Activated T-cell treated with anti-CD3 and anti-CD28 coated beads for 48 hours (primary cell): ENCODE measurements around the gene AFF1.

ENCODE experiments used
- DNase-seq: peaks from one replicate; pipeline ENCODE4 v3.0.0-alpha.2; 2020; ENCODE audit warnings: low read depth

Gene AFF1, protein sequence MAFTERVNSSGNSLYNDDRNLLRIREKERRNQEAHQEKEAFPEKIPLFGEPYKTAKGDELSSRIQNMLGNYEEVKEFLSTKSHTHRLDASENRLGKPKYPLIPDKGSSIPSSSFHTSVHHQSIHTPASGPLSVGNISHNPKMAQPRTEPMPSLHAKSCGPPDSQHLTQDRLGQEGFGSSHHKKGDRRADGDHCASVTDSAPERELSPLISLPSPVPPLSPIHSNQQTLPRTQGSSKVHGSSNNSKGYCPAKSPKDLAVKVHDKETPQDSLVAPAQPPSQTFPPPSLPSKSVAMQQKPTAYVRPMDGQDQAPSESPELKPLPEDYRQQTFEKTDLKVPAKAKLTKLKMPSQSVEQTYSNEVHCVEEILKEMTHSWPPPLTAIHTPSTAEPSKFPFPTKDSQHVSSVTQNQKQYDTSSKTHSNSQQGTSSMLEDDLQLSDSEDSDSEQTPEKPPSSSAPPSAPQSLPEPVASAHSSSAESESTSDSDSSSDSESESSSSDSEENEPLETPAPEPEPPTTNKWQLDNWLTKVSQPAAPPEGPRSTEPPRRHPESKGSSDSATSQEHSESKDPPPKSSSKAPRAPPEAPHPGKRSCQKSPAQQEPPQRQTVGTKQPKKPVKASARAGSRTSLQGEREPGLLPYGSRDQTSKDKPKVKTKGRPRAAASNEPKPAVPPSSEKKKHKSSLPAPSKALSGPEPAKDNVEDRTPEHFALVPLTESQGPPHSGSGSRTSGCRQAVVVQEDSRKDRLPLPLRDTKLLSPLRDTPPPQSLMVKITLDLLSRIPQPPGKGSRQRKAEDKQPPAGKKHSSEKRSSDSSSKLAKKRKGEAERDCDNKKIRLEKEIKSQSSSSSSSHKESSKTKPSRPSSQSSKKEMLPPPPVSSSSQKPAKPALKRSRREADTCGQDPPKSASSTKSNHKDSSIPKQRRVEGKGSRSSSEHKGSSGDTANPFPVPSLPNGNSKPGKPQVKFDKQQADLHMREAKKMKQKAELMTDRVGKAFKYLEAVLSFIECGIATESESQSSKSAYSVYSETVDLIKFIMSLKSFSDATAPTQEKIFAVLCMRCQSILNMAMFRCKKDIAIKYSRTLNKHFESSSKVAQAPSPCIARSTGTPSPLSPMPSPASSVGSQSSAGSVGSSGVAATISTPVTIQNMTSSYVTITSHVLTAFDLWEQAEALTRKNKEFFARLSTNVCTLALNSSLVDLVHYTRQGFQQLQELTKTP

DNA sequence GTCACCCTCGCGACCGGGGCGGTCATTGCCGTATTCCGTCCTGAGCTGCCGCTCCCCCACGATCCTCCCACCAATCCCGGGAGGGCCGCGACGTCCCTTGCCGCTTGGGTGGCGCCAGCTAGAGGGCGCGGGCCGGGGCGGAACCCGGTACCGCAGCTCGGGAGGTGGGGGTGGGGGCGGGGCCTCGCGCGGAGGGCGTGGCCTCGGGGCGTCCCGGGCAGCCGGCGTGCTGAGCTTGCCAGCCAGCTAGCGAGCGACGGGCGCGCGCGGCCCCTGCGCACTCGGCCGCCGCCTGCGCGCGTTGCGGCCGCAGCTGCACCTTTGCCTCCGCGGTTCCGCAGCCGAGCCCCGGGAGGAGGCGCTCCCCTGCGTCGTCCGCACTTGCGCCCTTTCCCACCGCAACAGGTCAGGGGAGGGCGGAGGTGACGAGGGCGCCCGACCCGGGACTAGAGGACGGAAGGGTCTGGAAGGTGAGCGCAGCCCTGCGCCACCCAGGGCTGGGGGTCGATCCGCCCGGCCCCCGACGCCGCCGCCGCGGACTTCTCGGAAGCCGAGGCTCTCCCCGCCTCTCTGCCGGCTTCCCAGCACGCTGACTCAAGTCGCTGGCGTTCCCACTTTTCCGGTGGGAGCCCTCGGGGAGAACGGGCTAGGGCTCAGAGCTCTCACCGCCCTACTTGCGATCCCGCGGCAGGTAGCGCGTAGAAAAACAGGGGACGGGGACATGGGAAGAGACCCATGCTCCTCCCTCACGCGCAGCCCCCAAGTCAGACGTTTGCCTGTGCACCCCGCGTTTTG, at the start of gene AFF1:
TSS of gene AFF1 (plus strand) at position 241 of the 795 bp plus-strand sequence. CDS start 13,523 bp downstream, outside the sequence.
- DNase-seq, result peak; percentile 90

DNA sequence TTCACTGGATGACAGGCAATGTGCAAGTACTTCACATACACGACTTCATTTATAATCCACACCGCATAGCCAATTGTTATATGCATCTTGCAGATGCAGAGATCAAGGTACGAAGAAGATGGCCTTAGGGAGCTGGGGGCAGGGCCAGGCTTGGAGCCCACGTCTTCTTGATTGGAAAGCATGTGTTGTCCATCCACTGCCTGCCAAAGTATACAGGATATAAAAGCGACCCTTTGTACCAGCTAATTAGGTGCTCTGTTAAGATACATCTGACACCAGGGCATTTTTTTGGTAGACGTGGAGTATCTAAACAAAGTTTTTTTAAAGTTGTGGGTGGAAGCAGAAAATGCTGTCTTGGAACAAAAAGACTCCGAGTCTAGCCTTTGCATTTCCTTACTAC, 44.0 kb upstream of the AFF1 start:
- no peak for DNase-seq

DNA sequence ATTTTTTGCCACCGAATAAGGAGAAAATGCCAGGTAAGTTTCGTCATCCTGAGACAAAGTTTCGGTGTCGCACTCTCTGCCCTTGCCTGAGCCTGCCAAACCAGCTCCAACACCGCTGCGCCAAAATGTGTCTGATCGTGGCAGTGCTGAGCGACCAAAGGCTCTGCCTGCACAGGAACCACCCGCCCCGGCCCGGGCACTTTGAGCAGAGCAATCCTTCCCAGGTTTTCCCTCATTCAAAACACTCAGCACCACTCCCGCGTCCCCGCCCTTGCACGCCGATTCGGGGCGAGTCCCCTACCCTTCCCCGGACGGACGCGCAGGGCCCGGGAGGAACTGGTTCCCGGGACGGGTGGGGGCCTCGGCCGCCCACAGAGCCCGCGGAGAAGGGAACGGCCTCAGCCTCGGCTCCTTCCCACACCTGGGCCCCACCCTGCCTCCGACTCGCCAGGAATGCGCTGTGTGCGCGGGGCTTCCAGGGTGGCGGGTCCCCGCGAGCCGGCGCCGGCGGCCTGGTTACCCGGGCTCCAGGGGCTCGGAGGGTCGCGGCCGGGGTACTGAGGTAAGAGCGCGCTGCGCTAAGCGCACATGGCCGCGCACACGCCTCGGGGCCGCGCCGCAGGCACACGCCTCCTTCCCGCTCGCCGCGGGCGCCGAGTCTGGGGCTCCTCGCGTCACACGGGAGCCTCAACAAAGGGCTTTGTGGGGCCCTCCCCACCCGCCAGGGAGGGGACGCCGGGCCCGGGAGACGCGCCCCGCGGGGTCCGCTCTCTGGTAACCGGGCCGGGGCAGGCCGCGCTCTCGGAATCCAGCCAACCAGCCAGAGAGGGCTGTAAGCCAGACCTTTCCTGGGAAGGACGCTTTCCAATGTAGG, 42.8 kb upstream of the AFF1 start, which contains the start of gene C4orf36:
TSS of gene C4orf36 (minus strand) at position 661 of the 874 bp plus-strand sequence. CDS start 902 bp downstream, outside the sequence.
- DNase-seq, result peak; percentile 32

DNA sequence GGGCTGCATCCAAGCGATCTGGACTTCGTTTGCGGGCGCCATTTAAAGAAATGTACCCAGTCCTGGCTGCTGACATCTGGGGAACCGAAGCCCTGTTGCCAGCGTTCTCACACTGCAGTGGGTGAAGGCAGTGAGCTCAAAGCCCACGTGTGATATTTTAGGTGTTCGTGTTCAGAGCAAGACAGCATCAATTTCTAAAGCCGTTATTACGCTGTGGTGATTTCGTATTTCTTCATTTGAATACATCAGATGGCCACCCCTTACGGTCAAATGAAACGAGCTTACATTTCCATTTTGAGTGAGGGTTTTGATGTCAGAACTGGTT, 42.2 kb upstream of the AFF1 start:
- no peak for DNase-seq

DNA sequence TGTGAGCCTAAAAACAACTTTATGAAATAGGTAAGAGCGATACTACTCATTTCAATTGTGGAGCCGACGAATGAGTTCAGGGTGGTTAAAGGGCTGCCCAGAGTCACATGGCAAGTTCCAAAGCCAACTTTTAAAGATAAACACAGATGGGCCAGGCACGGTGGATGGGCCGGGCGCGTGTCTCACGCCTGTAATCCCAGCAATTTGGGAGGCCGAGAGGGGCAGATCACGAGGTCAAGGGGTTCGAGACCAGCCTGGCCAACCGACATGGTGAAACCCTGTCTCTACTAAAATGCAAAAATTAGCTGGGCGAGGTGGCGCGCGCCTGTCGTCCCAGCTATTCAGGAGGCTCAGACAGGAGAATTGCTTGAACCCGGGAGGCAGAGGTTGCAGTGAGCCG, 41.7 kb upstream of the AFF1 start:
- no peak for DNase-seq

DNA sequence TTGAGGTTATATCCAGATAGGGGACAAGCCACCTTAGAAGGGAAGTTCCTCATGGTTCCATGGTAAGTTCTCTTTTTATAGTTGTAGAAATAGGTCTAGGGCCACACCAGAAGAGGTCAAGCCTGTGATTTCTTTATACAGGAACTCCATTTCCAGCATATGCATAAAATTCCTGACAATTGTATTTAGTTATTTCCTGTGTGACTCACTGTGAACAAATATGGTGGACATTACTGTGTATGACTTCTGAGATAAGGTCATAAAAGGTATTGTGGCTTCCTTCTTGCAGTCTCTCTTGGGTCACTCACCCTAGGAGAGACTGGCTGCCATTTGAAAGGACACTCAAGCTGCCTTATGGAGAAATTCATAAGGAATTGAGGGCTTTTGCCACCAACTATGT, 40.4 kb upstream of the AFF1 start:
- DNase-seq, result no peak

DNA sequence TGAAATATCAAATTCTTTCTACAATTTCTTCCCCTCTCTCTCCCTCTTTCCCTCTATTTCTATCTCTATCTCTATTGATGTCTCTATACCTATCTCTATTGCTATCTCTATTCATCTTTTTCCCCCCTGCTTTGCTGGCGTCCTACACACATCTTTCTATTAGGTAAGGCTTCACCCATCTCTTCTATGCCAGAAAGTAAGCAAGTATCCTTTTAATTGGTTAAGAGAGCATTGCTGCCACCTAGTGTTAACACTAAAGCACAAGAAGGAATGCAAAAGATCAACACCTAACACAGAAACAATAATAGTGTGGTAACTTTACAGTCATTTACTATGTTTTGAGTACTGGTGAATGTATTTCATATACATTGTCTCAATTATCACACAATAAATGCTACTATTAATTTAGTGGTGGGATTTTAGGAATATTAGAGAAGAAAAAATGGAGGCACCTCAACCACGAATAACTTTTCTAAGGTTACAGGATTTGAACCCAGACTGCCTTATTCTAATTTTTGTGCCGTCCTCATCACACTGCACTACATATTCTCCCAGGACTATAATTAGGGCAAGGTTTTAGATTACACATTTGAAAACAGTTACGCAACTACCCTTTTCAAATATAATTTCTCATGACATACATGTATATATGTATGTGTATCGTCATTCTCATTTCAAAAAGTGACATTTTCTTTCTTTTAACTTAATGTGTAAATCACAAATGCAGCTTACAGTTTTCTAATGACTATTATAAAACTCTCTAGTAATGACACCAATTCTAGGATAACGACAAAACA, 38.9 kb upstream of the AFF1 start:
- no peak for DNase-seq

DNA sequence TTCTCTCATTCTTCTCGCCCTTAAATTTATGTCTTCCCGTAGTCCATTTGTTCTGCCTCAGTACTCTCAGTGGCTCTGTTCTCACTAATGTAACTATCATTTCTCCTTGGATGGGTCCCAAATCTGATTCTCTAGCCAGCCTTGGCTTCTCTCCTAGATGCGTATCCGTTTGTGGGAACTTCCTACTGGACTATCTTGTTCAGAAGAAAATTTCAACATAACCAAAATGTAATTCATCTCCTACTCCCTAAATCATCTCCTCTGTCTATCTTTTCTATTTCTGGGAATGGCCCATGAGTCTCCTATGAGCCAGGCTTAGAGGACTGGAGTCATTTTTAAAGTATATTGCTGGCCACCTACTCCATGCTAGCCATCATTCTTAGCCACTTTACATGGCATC, 38.2 kb upstream of the AFF1 start:
- no peak for DNase-seq

DNA sequence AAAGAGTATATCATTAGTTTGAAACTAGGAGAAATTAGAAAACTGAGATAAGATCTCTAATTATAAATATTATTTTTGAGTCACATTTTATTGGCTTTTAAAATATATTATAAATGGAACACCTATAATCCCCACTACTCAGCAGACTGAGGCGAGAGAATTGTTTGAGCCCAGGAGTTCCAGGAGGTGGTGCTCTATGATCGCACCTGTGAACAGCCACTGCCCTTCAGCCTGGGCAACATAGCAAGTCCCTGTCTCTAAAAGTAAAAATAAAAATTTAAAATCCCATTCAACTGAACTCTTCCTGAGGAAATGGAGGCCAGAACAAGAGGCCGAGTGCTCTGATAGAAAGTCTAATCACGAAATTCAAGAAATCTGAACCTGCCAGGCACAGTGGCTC, 36.2 kb upstream of the AFF1 start:
- no peak for DNase-seq

DNA sequence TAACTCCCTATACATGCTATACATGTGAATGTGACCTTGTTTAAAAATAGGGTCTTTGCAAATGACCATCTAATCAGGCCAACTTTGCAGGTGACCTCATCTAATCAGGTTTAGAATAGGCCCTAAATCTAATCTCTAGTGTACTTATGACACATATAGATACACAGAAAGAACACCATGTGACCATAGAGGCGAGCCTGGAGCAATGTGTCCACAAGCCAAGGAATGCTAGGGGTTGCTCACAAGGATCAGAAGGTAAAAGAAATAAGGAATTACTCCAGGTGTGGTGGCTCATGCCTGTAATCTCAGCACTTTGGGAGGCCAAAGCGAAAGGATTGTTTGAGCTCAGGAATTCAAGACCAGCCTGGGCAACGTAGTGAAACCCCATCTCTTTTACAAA, 32.9 kb upstream of the AFF1 start:
- no peak for DNase-seq

DNA sequence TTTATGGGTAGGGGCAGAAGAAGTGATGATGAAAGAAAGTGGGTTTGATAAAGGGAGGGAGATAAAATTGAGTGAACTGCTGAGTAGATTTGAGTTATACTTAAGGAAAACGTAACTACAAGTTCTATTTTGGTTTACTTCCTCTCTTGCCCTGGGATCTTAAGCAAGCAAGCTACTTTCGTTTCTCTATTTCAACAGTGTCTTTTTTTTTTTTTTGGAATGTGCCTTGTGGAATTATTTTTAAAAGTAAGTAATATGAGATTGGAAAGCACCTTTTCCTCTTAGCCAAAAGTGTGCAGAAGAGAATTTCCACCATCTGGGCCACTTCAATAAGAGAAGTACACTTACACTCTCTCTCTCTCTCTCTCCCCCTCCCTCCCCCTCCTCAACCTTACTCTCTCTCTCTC, 26.6 kb upstream of the AFF1 start:
- DNase-seq, result no peak

DNA sequence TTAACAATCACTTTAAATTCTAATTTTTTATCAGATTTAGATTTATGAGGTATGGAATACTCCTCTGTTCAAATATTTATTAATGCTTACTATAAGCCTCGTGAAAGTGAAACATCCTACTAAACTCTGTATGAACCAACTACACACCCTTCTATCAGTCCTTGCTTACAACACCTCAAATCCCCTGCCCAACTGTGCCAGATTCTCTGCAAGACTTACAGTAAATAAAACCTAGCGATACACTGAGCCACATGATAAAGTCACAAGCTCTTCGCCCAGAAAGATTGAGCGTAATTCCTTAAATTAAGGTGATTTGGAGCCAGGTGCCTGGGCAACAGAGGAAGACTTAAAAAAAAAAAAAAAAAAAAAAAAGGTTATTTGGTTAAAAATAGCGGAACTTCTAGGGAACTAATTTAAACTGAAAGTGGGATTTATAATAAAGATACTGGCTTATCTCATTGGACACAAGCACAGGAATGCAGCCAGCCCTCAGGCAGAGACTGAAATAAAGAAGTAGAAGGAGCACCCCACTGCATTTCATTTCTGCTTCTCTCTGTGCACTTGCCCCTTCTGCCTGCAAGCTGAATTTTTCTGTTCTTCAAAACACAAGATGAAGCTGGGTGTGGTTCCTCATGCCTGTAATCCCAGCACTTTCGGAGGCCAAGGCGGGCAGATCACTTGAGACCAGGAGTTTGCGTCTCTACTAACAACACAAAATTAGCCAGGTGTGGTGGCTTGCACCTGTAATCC, 25.1 kb upstream of the AFF1 start:
- no peak for DNase-seq

DNA sequence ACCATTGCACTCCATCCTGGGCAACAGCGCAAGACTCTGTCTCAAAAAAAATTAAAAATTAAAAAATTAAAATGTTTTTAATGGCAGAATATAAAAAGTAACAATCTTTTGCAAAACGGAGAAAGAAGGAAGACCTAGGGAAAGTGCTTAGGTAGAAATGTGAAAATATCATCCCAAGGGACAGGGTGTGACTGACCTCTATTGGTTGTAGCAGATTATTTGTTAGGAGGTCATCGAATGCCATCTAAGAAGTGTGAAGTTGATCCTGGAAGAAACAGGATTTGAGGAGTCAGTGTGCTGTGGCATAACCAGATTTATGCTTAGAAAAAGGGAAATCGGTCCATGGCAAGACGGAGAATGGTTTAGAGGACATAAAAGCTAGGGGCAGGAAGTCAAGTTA, 24.4 kb upstream of the AFF1 start:
- no peak for DNase-seq

DNA sequence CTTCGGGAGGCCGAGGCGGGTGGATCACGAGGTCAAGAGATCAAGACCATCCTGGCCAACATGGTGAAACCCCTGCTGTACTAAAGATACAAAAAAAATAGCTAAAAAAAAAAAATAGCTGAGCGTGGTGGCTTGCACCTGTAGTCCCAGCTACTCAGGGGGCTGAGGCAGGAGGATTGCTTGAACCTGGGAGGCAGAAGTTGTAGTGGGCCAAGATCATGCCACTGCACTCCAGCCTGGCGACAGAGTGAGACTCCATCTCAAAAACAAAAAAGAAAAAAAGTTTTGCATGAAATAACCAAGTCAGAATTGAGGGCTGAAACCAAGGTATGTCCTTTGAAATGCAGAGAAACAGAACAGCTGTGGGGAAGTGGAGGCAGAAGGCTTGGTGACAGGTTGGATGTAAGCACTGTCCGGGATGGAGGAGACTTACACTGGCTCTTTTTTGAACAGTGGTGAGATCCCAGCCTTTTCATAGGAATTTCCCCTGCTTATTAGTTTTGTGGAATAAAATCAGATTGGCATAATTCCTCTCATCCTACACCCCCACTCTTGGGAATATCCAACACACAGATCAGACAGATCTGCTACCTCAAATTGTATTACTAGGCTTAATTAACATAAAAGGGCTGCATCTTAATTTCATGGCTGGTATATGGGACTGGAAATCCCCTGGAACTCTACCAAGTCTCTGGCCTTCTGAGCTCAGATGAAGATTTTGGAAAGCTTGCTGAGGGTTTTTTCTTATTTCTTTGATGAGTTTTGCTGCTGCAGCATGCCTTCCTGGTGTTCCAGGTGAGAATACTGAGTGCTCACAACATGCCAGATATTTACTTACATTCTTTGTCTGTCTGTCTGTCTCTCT, 23.8 kb upstream of the AFF1 start:
- DNase-seq, result no peak

DNA sequence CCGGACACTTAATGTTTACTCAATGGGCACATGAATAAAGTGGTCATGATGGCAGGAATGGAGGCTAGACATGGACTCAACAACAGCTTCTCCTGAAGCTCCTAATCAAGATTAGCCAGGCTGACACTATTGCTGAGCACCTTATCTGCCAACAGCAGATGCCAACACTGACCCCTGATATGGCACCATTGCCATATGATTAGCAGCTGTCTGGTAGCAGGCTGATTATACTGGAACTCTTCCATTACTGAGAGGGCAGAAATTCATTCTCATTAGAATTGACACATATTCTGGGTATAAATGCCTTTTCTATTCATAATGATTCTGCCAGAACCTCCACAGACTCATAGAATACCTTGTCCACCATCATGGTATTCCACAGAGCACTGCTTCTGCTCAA, 18.4 kb upstream of the AFF1 start:
- no peak for DNase-seq

DNA sequence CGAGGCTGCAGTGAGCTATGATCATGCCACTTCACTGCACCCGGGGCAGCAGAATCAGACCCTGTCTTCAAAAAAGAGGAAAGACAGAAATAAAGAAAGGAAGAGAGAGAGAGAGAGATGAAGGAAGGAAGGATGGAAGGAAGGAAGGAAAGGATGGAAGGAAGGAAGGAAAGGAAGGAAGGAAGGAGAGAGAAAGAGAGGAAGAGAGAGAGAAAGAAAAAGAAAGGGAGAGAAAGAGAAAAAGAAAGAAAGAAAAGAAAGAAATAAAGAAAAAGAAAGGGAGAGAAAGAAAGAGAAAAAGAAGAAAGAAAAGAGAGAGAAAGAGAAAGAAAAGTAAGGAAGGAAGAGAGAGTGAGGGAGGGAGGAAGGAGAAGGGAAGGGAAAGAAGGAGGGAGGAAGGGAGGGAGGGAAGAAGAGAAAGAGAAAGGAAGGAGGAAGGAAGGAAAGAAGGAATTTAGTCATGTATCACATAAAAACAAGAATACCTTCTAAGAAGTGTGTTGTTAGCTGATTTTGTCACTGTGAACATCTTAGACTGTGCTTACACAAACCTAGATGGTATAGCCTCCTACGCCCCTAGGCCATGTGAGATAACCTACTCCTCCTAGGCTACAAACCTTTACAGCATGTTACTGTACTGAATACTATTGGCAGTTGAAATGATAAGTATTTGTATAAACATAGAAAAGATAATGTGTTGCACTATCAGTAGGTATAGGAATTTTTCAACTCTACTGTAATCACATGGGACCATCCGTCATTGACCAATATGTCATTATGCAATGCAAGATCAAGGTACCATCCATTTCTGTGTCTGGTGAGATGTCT, 17.4 kb upstream of the AFF1 start:
- no peak for DNase-seq

DNA sequence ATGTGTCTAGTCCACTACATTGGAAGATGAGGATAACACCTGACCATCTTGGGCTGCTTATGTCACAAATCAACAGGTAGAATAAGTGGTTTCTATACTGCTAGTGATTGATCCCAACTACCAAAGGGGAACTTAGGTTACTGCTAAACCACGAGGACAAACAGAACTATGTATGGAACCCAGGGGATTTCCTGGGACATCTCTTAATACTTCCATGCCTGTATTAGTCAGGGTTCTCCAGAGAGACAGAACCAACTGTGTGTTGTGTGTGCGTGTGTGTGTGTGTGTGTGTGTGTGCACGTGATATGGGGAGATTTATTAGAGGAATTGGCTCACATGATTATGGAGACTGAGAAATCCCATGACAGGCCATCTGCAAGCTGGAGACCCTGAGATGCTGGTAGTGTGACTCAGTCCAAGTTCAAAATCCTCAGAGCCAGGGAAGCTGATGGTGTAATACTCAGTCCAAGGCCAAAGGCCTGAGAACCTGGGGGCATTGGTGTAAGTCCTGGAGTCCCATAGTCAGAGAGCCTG, 16.2 kb upstream of the AFF1 start:
- no peak for DNase-seq
